Measurements from ENCODE around the gene P2RX3.

Gene P2RX3

GRCh38 chr11:57370941-57371340 lies 32.8 kb downstream of the P2RX3 start:
- Histone ChIP-seq H2BK12ac (ENCODE audit: low read length) (no peak overlapping the region), H3K18ac (ENCODE audit: low read length) (no peak overlapping the region), H3K4me2 (ENCODE audit: low read length) (no peak overlapping the region), H3K79me2 (ENCODE audit: control insufficient read depth, insufficient read depth, low read length, poor library complexity) (no peaks in the 10 kb centered on the region), H2AK5ac (ENCODE audit: low read length) (no peak overlapping the region), H3K23ac (ENCODE audit: low read length) (no peak overlapping the region), H3K14ac (ENCODE audit: low read length) (no peak overlapping the region), H3K27ac (ENCODE audit: low read depth, low read length) (no peak overlapping the region), H3K9me3 (ENCODE audit: insufficient read depth, low read depth, low read length) (no peaks in the 10 kb centered on the region), H4K91ac (ENCODE audit: low read depth, low read length) (no peak overlapping the region), H4K12ac (ENCODE audit: low read depth, low read length) (no peak overlapping the region), H2AFZ (ENCODE audit: insufficient read depth, low read length, poor library complexity) (no peak overlapping the region), H3K9ac (ENCODE audit: low read length) (no peak overlapping the region), H3K36me3 (ENCODE audit: control insufficient read depth in 1 of 2, insufficient read depth in 2 of 2, low read length in 2 of 2) (no peaks in the 10 kb centered on the region), H2BK5ac (ENCODE audit: low read depth, low read length, poor library complexity) (no peak overlapping the region), H3K4me1 (ENCODE audit: control insufficient read depth in 1 of 2, insufficient read depth in 2 of 2, low read length in 2 of 2) (no peaks in the 10 kb centered on the region), H3K4me3 (ENCODE audit: low read depth, low read length) (no peak overlapping the region), H4K8ac (ENCODE audit: low read depth, low read length) (no peak overlapping the region), H2BK120ac (ENCODE audit: insufficient read depth, low read length, poor library complexity) (no peak overlapping the region), H3K27me3 (ENCODE audit: insufficient read depth, low read length) (no peaks in the 10 kb centered on the region), H3K79me1 (ENCODE audit: low read length) (no peaks in the 10 kb centered on the region), H3K4ac (ENCODE audit: low read depth, low read length) (no peak overlapping the region)
- no peak for DNase-seq

GRCh38 chr11:57373146-57373545 lies 35.0 kb downstream of the P2RX3 start:
- DNase-seq, result no peak
- Histone ChIP-seq H3K14ac (ENCODE audit: low read length) (no peak overlapping the region), H2BK5ac (ENCODE audit: low read depth, low read length, poor library complexity) (no peak overlapping the region), H3K36me3 (ENCODE audit: control insufficient read depth in 1 of 2, insufficient read depth in 2 of 2, low read length in 2 of 2) (no peaks in the 10 kb centered on the region), H4K91ac (ENCODE audit: low read depth, low read length) (no peak overlapping the region), H3K79me1 (ENCODE audit: low read length) (no peaks in the 10 kb centered on the region), H3K4me2 (ENCODE audit: low read length) (no peak overlapping the region), H3K23ac (ENCODE audit: low read length) (no peak overlapping the region), H4K12ac (ENCODE audit: low read depth, low read length) (no peak overlapping the region), H3K79me2 (ENCODE audit: control insufficient read depth, insufficient read depth, low read length, poor library complexity) (no peaks in the 10 kb centered on the region), H3K9ac (ENCODE audit: low read length) (no peak overlapping the region), H4K8ac (ENCODE audit: low read depth, low read length) (no peak overlapping the region), H3K27me3 (ENCODE audit: insufficient read depth, low read length) (no peaks in the 10 kb centered on the region), H3K9me3 (ENCODE audit: insufficient read depth, low read depth, low read length) (no peaks in the 10 kb centered on the region), H3K27ac (ENCODE audit: low read depth, low read length) (no peak overlapping the region), H3K4ac (ENCODE audit: low read depth, low read length) (no peak overlapping the region), H2BK120ac (ENCODE audit: insufficient read depth, low read length, poor library complexity) (no peak overlapping the region), H3K4me1 (ENCODE audit: control insufficient read depth in 1 of 2, insufficient read depth in 2 of 2, low read length in 2 of 2) (no peaks in the 10 kb centered on the region), H3K18ac (ENCODE audit: low read length) (no peak overlapping the region), H3K4me3 (ENCODE audit: low read depth, low read length) (no peak overlapping the region), H2AK5ac (ENCODE audit: low read length) (no peak overlapping the region), H2BK12ac (ENCODE audit: low read length) (no peak overlapping the region), H2AFZ (ENCODE audit: insufficient read depth, low read length, poor library complexity) (no peak overlapping the region)
- WGBS (ENCODE audit: extremely low coverage, insufficient coverage, insufficient read length), result no CpG with 5 or more reads among the region's 3 CpGs

- Histone ChIP-seq H3K79me2 (ENCODE audit: control insufficient read depth, insufficient read depth, low read length, poor library complexity) (no peaks in the 10 kb centered on the region), H4K12ac (ENCODE audit: low read depth, low read length) (no peak overlapping the region), H3K9me3 (ENCODE audit: insufficient read depth, low read depth, low read length) (no peaks in the 10 kb centered on the region), H3K14ac (ENCODE audit: low read length) (no peak overlapping the region), H3K27me3 (ENCODE audit: insufficient read depth, low read length) (no peaks in the 10 kb centered on the region), H3K9ac (ENCODE audit: low read length) (no peak overlapping the region), H2AK5ac (ENCODE audit: low read length) (no peak overlapping the region), H3K18ac (ENCODE audit: low read length) (no peak overlapping the region), H2BK5ac (ENCODE audit: low read depth, low read length, poor library complexity) (no peak overlapping the region), H3K4ac (ENCODE audit: low read depth, low read length) (no peak overlapping the region), H2BK120ac (ENCODE audit: insufficient read depth, low read length, poor library complexity) (no peak overlapping the region), H3K36me3 (ENCODE audit: control insufficient read depth in 1 of 2, insufficient read depth in 2 of 2, low read length in 2 of 2) (no peaks in the 10 kb centered on the region), H3K79me1 (ENCODE audit: low read length) (no peaks in the 10 kb centered on the region), H3K27ac (ENCODE audit: low read depth, low read length) (no peak overlapping the region), H3K4me1 (ENCODE audit: control insufficient read depth in 1 of 2, insufficient read depth in 2 of 2, low read length in 2 of 2) (no peaks in the 10 kb centered on the region), H3K4me3 (ENCODE audit: low read depth, low read length) (no peak overlapping the region), H2AFZ (ENCODE audit: insufficient read depth, low read length, poor library complexity) (no peak overlapping the region), H3K4me2 (ENCODE audit: low read length) (no peak overlapping the region), H3K23ac (ENCODE audit: low read length) (no peak overlapping the region), H4K91ac (ENCODE audit: low read depth, low read length) (no peak overlapping the region), H2BK12ac (ENCODE audit: low read length) (no peak overlapping the region), H4K8ac (ENCODE audit: low read depth, low read length) (no peak overlapping the region)
- DNase-seq, result no peak
- no CpG with 5 or more reads among the region's 3 CpGs for WGBS (ENCODE audit: extremely low coverage, insufficient coverage, insufficient read length)
Observed at GRCh38 chr11:57374966-57375365, 36.8 kb downstream of the P2RX3 start.

DNA sequence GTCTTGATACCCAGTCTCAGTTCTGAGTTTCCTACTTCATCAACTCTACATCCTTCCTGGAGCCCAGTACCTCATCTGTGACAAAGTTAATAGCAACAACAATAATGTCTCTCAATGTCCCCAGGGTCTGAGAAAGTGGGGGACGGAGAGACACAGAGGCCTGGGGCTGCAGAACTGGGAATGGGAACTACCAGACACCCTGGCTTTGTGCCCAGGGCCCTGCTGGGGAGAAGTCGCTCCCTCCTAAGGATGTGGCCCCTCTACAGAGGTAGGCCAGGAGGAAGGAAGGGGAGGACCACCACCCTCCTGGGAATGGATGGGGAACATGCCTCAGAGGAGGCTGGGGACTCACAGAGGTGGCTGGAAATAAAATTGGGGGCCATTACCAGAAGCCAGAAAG lies 37.3 kb downstream of the P2RX3 start:
- no peak overlapping the region for H4K91ac ChIP-seq (ENCODE audit: low read depth, low read length)
- H3K14ac ChIP-seq (ENCODE audit: low read length), result no peak overlapping the region
- no peak overlapping the region for H3K4me2 ChIP-seq (ENCODE audit: low read length)
- no peaks in the 10 kb centered on the region for H3K36me3 ChIP-seq (ENCODE audit: control insufficient read depth in 1 of 2, insufficient read depth in 2 of 2, low read length in 2 of 2)
- no peaks in the 10 kb centered on the region for H3K79me1 ChIP-seq (ENCODE audit: low read length)
- H2BK5ac ChIP-seq (ENCODE audit: low read depth, low read length, poor library complexity), result no peak overlapping the region
- no peak overlapping the region for H2AFZ ChIP-seq (ENCODE audit: insufficient read depth, low read length, poor library complexity)
- no peak overlapping the region for H3K18ac ChIP-seq (ENCODE audit: low read length)
- no peaks in the 10 kb centered on the region for H3K9me3 ChIP-seq (ENCODE audit: insufficient read depth, low read depth, low read length)
- no peak overlapping the region for H3K4ac ChIP-seq (ENCODE audit: low read depth, low read length)
- no peak for DNase-seq
- H3K27me3 ChIP-seq (ENCODE audit: insufficient read depth, low read length), result no peaks in the 10 kb centered on the region
- H3K79me2 ChIP-seq (ENCODE audit: control insufficient read depth, insufficient read depth, low read length, poor library complexity), result no peaks in the 10 kb centered on the region
- H3K4me3 ChIP-seq (ENCODE audit: low read depth, low read length), result no peak overlapping the region
- H2AK5ac ChIP-seq (ENCODE audit: low read length), result no peak overlapping the region
- no CpG with 5 or more reads among the region's 2 CpGs for WGBS (ENCODE audit: extremely low coverage, insufficient coverage, insufficient read length)
- no peak overlapping the region for H3K23ac ChIP-seq (ENCODE audit: low read length)
- no peaks in the 10 kb centered on the region for H3K4me1 ChIP-seq (ENCODE audit: control insufficient read depth in 1 of 2, insufficient read depth in 2 of 2, low read length in 2 of 2)
- H2BK120ac ChIP-seq (ENCODE audit: insufficient read depth, low read length, poor library complexity), result no peak overlapping the region
- no peak overlapping the region for H4K8ac ChIP-seq (ENCODE audit: low read depth, low read length)
- H3K9ac ChIP-seq (ENCODE audit: low read length), result no peak overlapping the region
- H4K12ac ChIP-seq (ENCODE audit: low read depth, low read length), result no peak overlapping the region
- H2BK12ac ChIP-seq (ENCODE audit: low read length), result no peak overlapping the region
- no peak overlapping the region for H3K27ac ChIP-seq (ENCODE audit: low read depth, low read length)
